GM12878 (cell line): ENCODE results near the gene HNRNPM. TPM values are rescaled to one million over a fixed set of nuclear protein-coding genes. Genes with fewer than 3 reads are reported as not detected.

Experiments
- ATAC-seq: fragments of 200-7000 bp; cut with Tn5 transposase; 3 replicates; pipeline ENCODE4 v1.9.1; 2020; ENCODE audit warnings: mild to moderate bottlenecking, moderate library complexity
- BruUV-seq: library from RNA; stranded (reverse); fragments of 400-500 nt; replicated peaks from 2 replicates; lab custom pipeline; 2021; lab: Mats Ljungman, UMichigan
- CTCF ChIA-PET: fragments of 300-600 bp; sonication (Branson Sonifier 250); formaldehyde crosslinking; extraction: SDS; loops from one replicate; lab custom pipeline; 2021; ENCODE audit warnings: inconsistent platforms; lab: Yijun Ruan, JAX
- POLR2A ChIA-PET: fragments of 350-600 bp; formaldehyde crosslinking; extraction: SDS; loops from one replicate; lab custom pipeline; 2021; ENCODE audit warnings: inconsistent platforms; lab: Charles Lee
- RAD21 ChIA-PET: fragments of 300-600 bp; sonication (Branson Sonifier 250); formaldehyde crosslinking; loops from one replicate; lab custom pipeline; 2023; ENCODE audit warnings: antibody characterized with exemption; ENCODE audit not compliant: unreplicated experiment; lab: Charles Lee
- SMC1A ChIA-PET: fragments of 300-600 bp; sonication (Branson Sonifier 250); formaldehyde crosslinking; loops from one replicate; lab custom pipeline; 2023; ENCODE audit not compliant: unreplicated experiment, uncharacterized antibody; lab: Charles Lee
- DNase-seq: peaks from one replicate; pipeline ENCODE4 v3.0.0-alpha.2; 2011; ENCODE audit warnings: low read depth, low spot score
- FAIRE-seq: peaks from 3 replicates; lab custom pipeline; 2011; peaks lifted over from hg19 to GRCh38; lab: Jason Lieb, UNC
- H2AFZ ChIP-seq: 2 replicates; pipeline ENCODE4 v1.6.0; 2011; ENCODE audit warnings: low read depth, low read length, control low read depth; ENCODE audit not compliant: control insufficient read depth
- H3K27ac ChIP-seq: 2 replicates; pipeline ENCODE4 v1.5.1; 2011; ENCODE audit warnings: control low read depth; ENCODE audit not compliant: control insufficient read depth, insufficient read depth
- H3K27me3 ChIP-seq, 2 experiments: replicated peaks in 1 of 2; 2 replicates each; pipeline versions ENCODE4 v1.6.0 to v1.6.1; 2011; ENCODE audit warnings: low read length in 1 of 2; ENCODE audit not compliant: control insufficient read depth in 2 of 2, insufficient read depth in 2 of 2
- H3K36me3 ChIP-seq, 2 experiments: 2 replicates each; pipeline ENCODE4 v1.5.1; 2011; ENCODE audit warnings: low read length in 1 of 2; ENCODE audit not compliant: control insufficient read depth in 2 of 2, insufficient read depth in 2 of 2
- H3K4me1 ChIP-seq: 2 replicates; pipeline ENCODE4 v1.6.1; 2011; ENCODE audit warnings: mild to moderate bottlenecking, low read length, moderate library complexity, mixed read lengths; ENCODE audit not compliant: control insufficient read depth, insufficient read depth
- H3K4me2 ChIP-seq: 2 replicates; pipeline ENCODE4 v1.6.0; 2011; ENCODE audit warnings: control low read depth; ENCODE audit not compliant: control insufficient read depth, insufficient read depth
- H3K4me3 ChIP-seq: fragments of 200-600 bp; sonication (generic); 2 replicates; pipeline ENCODE4 v1.5.1; 2016
- H3K79me2 ChIP-seq: 2 replicates; pipeline ENCODE4 v1.6.0; 2011; ENCODE audit warnings: low read length; ENCODE audit not compliant: control insufficient read depth, insufficient read depth
- H3K9ac ChIP-seq: 2 replicates; pipeline ENCODE4 v1.8.0; 2011; ENCODE audit warnings: low read length, control low read depth, mixed read lengths; ENCODE audit not compliant: control insufficient read depth, insufficient read depth
- H3K9me3 ChIP-seq: replicated peaks from 3 replicates; pipeline ENCODE4 v1.5.1; 2011; ENCODE audit warnings: mild to moderate bottlenecking, low read length; ENCODE audit not compliant: control insufficient read depth, insufficient read depth
- H4K20me1 ChIP-seq: 2 replicates; pipeline ENCODE4 v1.6.0; 2011; ENCODE audit not compliant: control insufficient read depth, insufficient read depth
- CREB1 ChIP-seq: IDR thresholded peaks from 2 replicates; pipeline ENCODE4 v1.6.1; 2012; ENCODE audit warnings: low read depth, mild to moderate bottlenecking, inconsistent platforms
- FOXM1 ChIP-seq: IDR thresholded peaks from 2 replicates; pipeline ENCODE4 v1.6.1; 2012; ENCODE audit warnings: low read depth, mild to moderate bottlenecking, inconsistent platforms, low read length, moderate library complexity
- HDAC2 ChIP-seq: fragments of 200-600 bp; sonication (generic); IDR thresholded peaks from 2 replicates; pipeline ENCODE4 v1.6.1; 2017
- MEF2A ChIP-seq: IDR thresholded peaks from 2 replicates; pipeline ENCODE4 v1.6.1; 2011; ENCODE audit warnings: low read depth, mild to moderate bottlenecking, low read length, moderate library complexity; ENCODE audit not compliant: insufficient read depth
- NRF1 ChIP-seq: conservative IDR thresholded peaks from 2 replicates; pipeline ENCODE4 v1.6.1; 2011; ENCODE audit warnings: mild to moderate bottlenecking, low read depth, low read length, improper control_type of control experiment
- RELB ChIP-seq: fragments of 450-650 bp; IDR thresholded peaks from 2 replicates; pipeline ENCODE4 v1.6.1; 2017; ENCODE audit warnings: low read depth, mild to moderate bottlenecking, moderate library complexity
- SPI1 ChIP-seq: IDR thresholded peaks from 2 replicates; pipeline ENCODE4 v1.6.1; 2011; ENCODE audit warnings: low read depth, mild to moderate bottlenecking, low read length, moderate library complexity, borderline replicate concordance; ENCODE audit not compliant: insufficient read depth
- USF2 ChIP-seq: IDR thresholded peaks from 2 replicates; pipeline ENCODE4 v1.6.1; 2011; ENCODE audit warnings: low read depth, low read length, improper control_type of control experiment, borderline replicate concordance
- ZNF207 ChIP-seq: fragments of 450-650 bp; IDR thresholded peaks from 2 replicates; pipeline ENCODE4 v1.6.1; 2014; ENCODE audit warnings: antibody characterized with exemption, mild to moderate bottlenecking, borderline replicate concordance
- ZNF622 ChIP-seq: fragments of 450-650 bp; IDR thresholded peaks from 2 replicates; pipeline ENCODE4 v1.6.1; 2017; ENCODE audit warnings: mild to moderate bottlenecking, inconsistent platforms
- ZZZ3 ChIP-seq: IDR thresholded peaks from 2 replicates; pipeline ENCODE4 v1.6.1; 2011; ENCODE audit warnings: low read depth; ENCODE audit not compliant: control insufficient read depth, insufficient read length
- WGBS: methylation state at CpG from one replicate; pipeline ENCODE4 v1.1.6; 2016; ENCODE audit warnings: low lambda C conversion rate; ENCODE audit not compliant: insufficient replicate concordance, insufficient coverage; ENCODE audit errors: missing lambda C conversion rate; 5-methylcytosine and 5-hydroxymethylcytosine counted together
- in situ Hi-C: fragments of 300-500 bp; cut with MboI; formaldehyde crosslinking; loops from 9 replicates; pipeline ENCODE4 v1.14.3; 2018; ENCODE audit warnings: mixed read lengths
- intact Hi-C: fragments of 100-400 bp; cut with micrococcal nuclease; formaldehyde crosslinking; loops from one replicate; pipeline ENCODE4 v1.14.2; 2022; ENCODE audit not compliant: unreplicated experiment
- polyA plus RNA-seq, 11 experiments: library from polyadenylated mRNA; depleted of rRNA in 4 of 11; unstranded in 6 of 11; stranded (reverse) in 5 of 11; fragments of >200 nt; fragmentation: Nextera tagmentation in 4 of 11; fragmentation: Illumina TruSeq in 1 of 11; extraction: Ambion mirVana in 4 of 11; extraction: Trizol in 1 of 11; gene quantifications; 1 replicate in 1 of 11; 2 replicates in 10 of 11; pipeline versions ENCODE4 v1.2.1 to v1.2.3, GENCODE V29; 2011 to 2016; ENCODE audit warnings: inconsistent platforms in 2 of 11, missing spikeins in 2 of 11, low read depth in 1 of 11
- total RNA-seq, 4 experiments: library from RNA; depleted of rRNA in 3 of 4; stranded (reverse); fragments of >200 nt in 3 of 4; fragmentation: Illumina TruSeq in 1 of 4; extraction: Trizol in 1 of 4; gene quantifications; 2 replicates each; pipeline versions ENCODE4 v1.2.1 to v1.2.3, GENCODE V29; 2013 to 2021
- TF ChIP-seq, protein P1 (sequence below): fragments of 150-350 bp; IDR thresholded peaks from 2 replicates; pipeline ENCODE4 v1.6.1; 2014; ENCODE audit warnings: mild to moderate bottlenecking, low read depth, low read length

The HNRNPM gene
- total and polyA plus RNA-seq, 10 of the 15 experiments (the other 5 are each of a cell fraction or from before 2014, with no cell fraction given): 14.3 to 415 (median 198) TPM

DNA sequence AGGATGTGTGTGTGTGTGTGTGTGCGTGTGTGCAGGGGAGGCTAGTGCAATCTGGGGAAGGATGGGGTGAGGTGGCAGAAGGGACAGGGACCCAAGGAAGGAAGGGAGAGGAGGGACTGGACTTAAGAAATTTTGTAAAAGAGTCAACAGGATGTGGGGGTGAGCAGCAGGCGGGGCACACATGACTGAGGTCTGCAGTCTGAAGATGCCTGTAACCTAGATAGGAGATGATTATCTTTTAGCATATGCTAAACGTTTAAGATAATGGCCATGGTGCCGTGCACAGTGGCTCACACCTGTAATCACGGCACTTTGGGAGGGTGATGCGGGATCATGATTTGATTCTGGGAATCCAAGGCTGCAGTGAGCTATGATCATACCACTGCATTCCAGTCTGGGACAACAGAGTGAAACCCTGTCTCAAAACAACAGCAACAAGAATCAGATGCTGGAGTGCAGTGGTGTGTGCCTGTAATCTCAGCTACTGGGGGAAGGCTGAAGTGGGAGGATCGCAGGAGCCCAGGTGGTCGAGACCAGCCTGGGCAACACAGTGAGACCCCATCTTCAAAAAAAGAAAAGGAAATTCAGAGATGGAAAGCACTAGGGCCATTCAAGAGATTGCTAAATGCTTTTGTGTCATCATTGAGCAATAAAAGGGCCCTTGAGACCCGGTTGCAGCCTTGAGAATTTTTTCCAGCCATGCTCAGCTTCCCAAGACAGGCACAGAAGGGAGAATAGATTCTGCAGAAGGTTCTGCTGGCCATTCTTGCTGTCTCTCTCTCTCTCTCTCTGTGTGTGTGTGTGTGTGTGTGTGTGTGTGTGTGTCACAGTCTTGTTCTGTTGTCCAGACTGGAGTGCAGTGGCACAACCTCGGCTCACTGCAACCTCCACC, 73.0 kb downstream of the HNRNPM start (continued):
- TF ChIP-seq SPI1: no peak
- TF ChIP-seq RELB: no peak
- no peak for TF ChIP-seq USF2
- TF ChIP-seq HDAC2: no peak
- TF ChIP-seq ZNF207: no peak
- TF ChIP-seq NRF1: no peak
- TF ChIP-seq CREB1: no peak
- no peak for TF ChIP-seq MEF2A

DNA sequence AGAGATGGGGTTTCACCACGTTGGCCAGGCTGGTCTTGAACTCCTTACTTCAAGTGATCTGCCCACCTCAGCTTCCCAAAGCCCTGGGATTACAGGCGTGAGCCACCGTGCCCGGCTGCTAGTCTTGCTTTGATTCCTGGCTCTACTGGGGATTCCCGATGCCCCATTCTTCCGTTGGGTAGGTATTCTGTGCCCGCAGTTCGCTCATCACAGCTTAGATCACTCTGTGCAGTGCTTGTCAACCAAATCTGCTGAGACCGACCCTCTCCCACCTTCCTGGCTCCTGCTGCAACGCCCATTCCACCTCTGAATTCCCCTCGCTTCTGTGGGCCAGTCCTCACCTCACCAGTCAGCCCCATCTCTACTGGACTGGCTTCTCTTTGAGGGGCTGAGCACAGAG, 73.8 kb downstream of the HNRNPM start:
- RAD21 ChIA-PET: no interaction called here

More for the DNA sequence above, 73.8 kb downstream of the HNRNPM start:
- POLR2A ChIA-PET: no interaction called here
- Histone ChIP-seq H3K27me3 (no peaks in the 10 kb centered on the region), H3K4me1 (peaks cover 4% of the 10 kb centered on the region; the same call in 1 of the 2 replicates), H4K20me1 (no peaks in the 10 kb centered on the region), H2AFZ (no peak overlapping the region), H3K9ac (no peak overlapping the region), H3K79me2 (no peaks in the 10 kb centered on the region), H3K4me3 (no peak overlapping the region), H3K4me2 (no peak overlapping the region), H3K9me3 (no peaks in the 10 kb centered on the region), H3K27ac (no peak overlapping the region), H3K36me3 (peaks cover 0 to 2% of the 10 kb centered on the region in 2 experiments; a peak in 1 of 4 replicates)
- FAIRE-seq: no peak
- no peak for DNase-seq
- SMC1A ChIA-PET: no interaction called here
- intact Hi-C loops: no loop called here
- TF ChIP-seq ZZZ3 (no peak), FOXM1 (no peak), CREB1 (no peak), ZNF622 (no peak)
- TF ChIP-seq, protein P1, sequence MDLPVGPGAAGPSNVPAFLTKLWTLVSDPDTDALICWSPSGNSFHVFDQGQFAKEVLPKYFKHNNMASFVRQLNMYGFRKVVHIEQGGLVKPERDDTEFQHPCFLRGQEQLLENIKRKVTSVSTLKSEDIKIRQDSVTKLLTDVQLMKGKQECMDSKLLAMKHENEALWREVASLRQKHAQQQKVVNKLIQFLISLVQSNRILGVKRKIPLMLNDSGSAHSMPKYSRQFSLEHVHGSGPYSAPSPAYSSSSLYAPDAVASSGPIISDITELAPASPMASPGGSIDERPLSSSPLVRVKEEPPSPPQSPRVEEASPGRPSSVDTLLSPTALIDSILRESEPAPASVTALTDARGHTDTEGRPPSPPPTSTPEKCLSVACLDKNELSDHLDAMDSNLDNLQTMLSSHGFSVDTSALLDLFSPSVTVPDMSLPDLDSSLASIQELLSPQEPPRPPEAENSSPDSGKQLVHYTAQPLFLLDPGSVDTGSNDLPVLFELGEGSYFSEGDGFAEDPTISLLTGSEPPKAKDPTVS: no peak
- CTCF ChIA-PET: interaction anchor here (0.6 to 3.3 kb wide), 2 partner anchors 61 to 98 kb away, joined by 3 to 16 read pairs; no protein-coding TSS in a partner anchor
- in situ Hi-C loops: no loop called here
- ATAC-seq: no peak
- whole genome bisulfite sequencing: 54% methylated on average over 9 of the region's 11 CpGs
- BruUV-seq: no TSS peak
